Renal cortex interstitium (tissue), 15 donors: ENCODE results near the gene FBL. TPM values are rescaled to one million over a fixed set of nuclear protein-coding genes. Genes with fewer than 3 reads are reported as not detected.
"Not testable (repeated sequence)": the region's sequence is repeated elsewhere in the genome, so short reads cannot be mapped to it uniquely, and the experiment has no call there.

ENCODE experiments used
- DNase-seq, 11 donors: peaks; one replicate each; pipeline ENCODE4 v3.0.0-alpha.2; 2013; ENCODE audit warnings: low read depth in 9 of 11, low spot score in 4 of 11; ENCODE audit errors: extremely low read depth in 1 of 11
- long read RNA-seq, 16 experiments: transcript quantifications; one replicate each; lab custom pipeline, GENCODE V29; 2026
- polyA plus RNA-seq, 3 donors: library from polyadenylated mRNA; unstranded; fragments of 120-200 nt; gene quantifications; one replicate each; pipeline ENCODE4 v1.2.1, GENCODE V29; 2013; ENCODE audit not compliant: insufficient read length in 3 of 3

The FBL gene
- 100 to 1,000 TPM; 288 to 390 (median 331) TPM for polyA plus RNA-seq
- long read RNA-seq, donor 1, transcript FBL-201 (9 exons, 1,160 nt) = major isoform, 27 of 79 reads
- long read RNA-seq, donor 1, partial matches to known transcripts = 44 of 79 reads
- long read RNA-seq, donor 1, other reads (novel, unspliced or antisense) = 5 of 79 reads
- long read RNA-seq, donor 2, transcript FBL-201 (9 exons, 1,160 nt) = major isoform, 39 of 87 reads
- long read RNA-seq, donor 2, partial matches to known transcripts = 40 of 87 reads
- long read RNA-seq, donor 2, other reads (novel, unspliced or antisense) = 6 of 87 reads
- long read RNA-seq, donor 3, transcript FBL-201 (9 exons, 1,160 nt) = major isoform, 86 of 129 reads
- long read RNA-seq, donor 3, partial matches to known transcripts = 31 of 129 reads
- long read RNA-seq, donor 3, other reads (novel, unspliced or antisense) = 12 of 129 reads
- long read RNA-seq, donor 4, transcript FBL-201 (9 exons, 1,160 nt) = major isoform, 49 of 85 reads
- long read RNA-seq, donor 4, partial matches to known transcripts = 25 of 85 reads
- long read RNA-seq, donor 4, other reads (novel, unspliced or antisense) = 11 of 85 reads
- long read RNA-seq, donor 5, transcript FBL-210 (5 exons, 1,400 nt) = minor isoform, 5 of 166 reads
- long read RNA-seq, donor 5, transcript FBL-201 (9 exons, 1,160 nt) = major isoform, 92 of 166 reads
- long read RNA-seq, donor 5, partial matches to known transcripts = 53 of 166 reads
- long read RNA-seq, donor 5, other reads (novel, unspliced or antisense) = 15 of 166 reads
- long read RNA-seq, donor 6, transcript FBL-201 (9 exons, 1,160 nt) = major isoform, 34 of 86 reads
- long read RNA-seq, donor 6, partial matches to known transcripts = 50 of 86 reads
- long read RNA-seq, donor 6, other reads (novel, unspliced or antisense) = 0 of 86 reads
- long read RNA-seq, donor 7, transcript FBL-201 (9 exons, 1,160 nt) = major isoform, 72 of 138 reads
- long read RNA-seq, donor 7, partial matches to known transcripts = 57 of 138 reads
- long read RNA-seq, donor 7, other reads (novel, unspliced or antisense) = 8 of 138 reads
- long read RNA-seq, donor 8, transcript FBL-201 (9 exons, 1,160 nt) = major isoform, 73 of 187 reads
- long read RNA-seq, donor 8, partial matches to known transcripts = 97 of 187 reads
- long read RNA-seq, donor 8, other reads (novel, unspliced or antisense) = 14 of 187 reads
- long read RNA-seq, donor 9, transcript FBL-201 (9 exons, 1,160 nt) = major isoform, 56 of 73 reads
- long read RNA-seq, donor 9, partial matches to known transcripts = 9 of 73 reads
- long read RNA-seq, donor 9, other reads (novel, unspliced or antisense) = 6 of 73 reads
- long read RNA-seq, donor 10, transcript FBL-201 (9 exons, 1,160 nt) = major isoform, 51 of 108 reads
- long read RNA-seq, donor 10, partial matches to known transcripts = 47 of 108 reads
- long read RNA-seq, donor 10, other reads (novel, unspliced or antisense) = 9 of 108 reads
- long read RNA-seq, donor 11, transcript FBL-201 (9 exons, 1,160 nt) = major isoform, 39 of 63 reads
- long read RNA-seq, donor 11, partial matches to known transcripts = 12 of 63 reads
- long read RNA-seq, donor 11, other reads (novel, unspliced or antisense) = 9 of 63 reads
- long read RNA-seq, donor 12, transcript FBL-201 (9 exons, 1,160 nt) = major isoform, 20 of 48 reads
- long read RNA-seq, donor 12, partial matches to known transcripts = 22 of 48 reads
- long read RNA-seq, donor 12, other reads (novel, unspliced or antisense) = 6 of 48 reads
- long read RNA-seq, donor 13, transcript FBL-201 (9 exons, 1,160 nt) = major isoform, 74 of 203 reads
- long read RNA-seq, donor 13, partial matches to known transcripts = 114 of 203 reads
- long read RNA-seq, donor 13, other reads (novel, unspliced or antisense) = 11 of 203 reads
- long read RNA-seq, donor 14, transcript FBL-201 (9 exons, 1,160 nt) = major isoform, 55 of 92 reads
- long read RNA-seq, donor 14, partial matches to known transcripts = 27 of 92 reads
- long read RNA-seq, donor 14, other reads (novel, unspliced or antisense) = 7 of 92 reads
- long read RNA-seq, donor 15, transcript FBL-201 (9 exons, 1,160 nt) = major isoform, 24 of 24 reads
- long read RNA-seq, donor 15, partial matches to known transcripts = 0 of 24 reads
- long read RNA-seq, donor 15, other reads (novel, unspliced or antisense) = 0 of 24 reads
- long read RNA-seq, donor 16, transcript FBL-201 (9 exons, 1,160 nt) = major isoform, 171 of 299 reads
- long read RNA-seq, donor 16, partial matches to known transcripts = 87 of 299 reads
- long read RNA-seq, donor 16, other reads (novel, unspliced or antisense) = 35 of 299 reads

DNA sequence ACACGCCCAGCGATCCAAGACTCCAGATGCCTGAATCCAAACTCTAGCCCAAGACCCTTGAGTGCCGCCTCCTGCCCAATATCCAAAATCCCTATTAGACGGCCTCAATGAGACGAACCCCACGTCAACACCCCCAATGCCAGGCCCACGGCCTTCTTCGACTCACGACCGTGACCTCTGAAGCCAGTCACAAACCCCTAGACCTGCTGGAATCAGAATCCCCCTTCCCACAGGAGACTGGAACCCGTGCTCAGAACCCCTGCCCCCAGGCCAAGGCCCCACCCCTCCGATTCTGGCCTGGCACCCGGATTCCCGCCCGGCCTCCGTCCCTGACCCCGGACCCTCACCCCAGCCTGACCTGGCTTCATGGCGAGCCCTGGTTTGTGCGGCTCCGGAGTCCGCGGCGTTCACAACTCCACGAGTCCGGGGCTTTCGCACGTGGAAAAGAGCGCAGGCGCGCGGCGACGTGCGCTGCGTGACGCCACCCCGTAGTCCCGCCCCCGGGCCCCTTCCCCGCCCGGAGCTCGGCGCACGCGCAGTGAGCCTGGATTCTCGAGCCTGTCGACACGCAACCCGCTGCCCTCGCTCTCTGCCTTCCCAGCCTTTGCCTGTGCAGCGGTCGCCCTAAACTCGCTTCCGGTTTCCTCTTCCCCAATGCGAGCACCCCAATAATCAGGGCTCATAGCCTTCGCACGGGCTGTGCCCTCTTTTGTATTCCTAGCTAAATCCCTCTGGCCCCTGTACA is at the start of gene FBL:
FBL (minus strand) TSS at position 447 of the 745 bp plus-strand sequence; CDS start at position 368, 79 bp downstream.
- DNase-seq = peak; percentile 78 to 92 (median 89)

DNA sequence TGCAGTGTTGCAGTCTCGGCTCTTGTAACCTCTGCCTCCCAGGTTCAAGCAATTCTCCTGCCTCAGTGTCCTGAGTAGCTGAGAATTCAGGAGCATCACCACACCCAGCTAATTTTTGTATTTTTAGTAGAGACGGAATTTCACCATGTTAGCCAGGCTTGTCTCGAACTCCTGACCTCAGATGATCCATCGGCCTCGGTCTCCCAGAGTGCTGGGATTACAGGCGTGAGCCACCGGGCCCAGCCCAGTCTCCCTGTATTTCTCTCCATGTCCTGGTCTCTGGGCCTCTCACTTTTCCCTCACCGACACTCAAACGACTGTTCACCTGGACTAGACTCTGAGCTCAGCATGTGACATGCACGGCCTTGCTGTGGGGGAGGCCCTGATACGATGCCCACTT is 48.9 kb upstream of the FBL start:
- not testable (repeated sequence) for DNase-seq

DNA sequence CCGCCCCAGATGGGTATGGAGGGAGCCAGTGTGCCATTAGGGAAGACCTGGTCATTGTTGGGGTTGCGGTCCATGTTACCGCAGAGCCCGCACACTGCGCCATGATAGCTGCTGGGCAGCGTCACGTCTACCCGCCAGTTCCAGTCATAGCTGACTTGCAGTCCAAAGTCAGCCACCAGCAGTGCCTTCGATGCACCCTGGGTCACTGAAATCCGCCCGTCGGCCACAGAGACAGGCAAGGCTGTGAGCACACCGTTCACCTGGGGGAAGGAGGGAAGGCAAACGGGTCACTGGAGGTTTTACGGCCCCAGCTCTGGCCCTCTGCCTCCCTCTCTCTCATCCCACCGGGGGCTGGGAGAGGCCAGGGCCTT is 48.0 kb upstream of the FBL start:
- not testable (repeated sequence) for DNase-seq

DNA sequence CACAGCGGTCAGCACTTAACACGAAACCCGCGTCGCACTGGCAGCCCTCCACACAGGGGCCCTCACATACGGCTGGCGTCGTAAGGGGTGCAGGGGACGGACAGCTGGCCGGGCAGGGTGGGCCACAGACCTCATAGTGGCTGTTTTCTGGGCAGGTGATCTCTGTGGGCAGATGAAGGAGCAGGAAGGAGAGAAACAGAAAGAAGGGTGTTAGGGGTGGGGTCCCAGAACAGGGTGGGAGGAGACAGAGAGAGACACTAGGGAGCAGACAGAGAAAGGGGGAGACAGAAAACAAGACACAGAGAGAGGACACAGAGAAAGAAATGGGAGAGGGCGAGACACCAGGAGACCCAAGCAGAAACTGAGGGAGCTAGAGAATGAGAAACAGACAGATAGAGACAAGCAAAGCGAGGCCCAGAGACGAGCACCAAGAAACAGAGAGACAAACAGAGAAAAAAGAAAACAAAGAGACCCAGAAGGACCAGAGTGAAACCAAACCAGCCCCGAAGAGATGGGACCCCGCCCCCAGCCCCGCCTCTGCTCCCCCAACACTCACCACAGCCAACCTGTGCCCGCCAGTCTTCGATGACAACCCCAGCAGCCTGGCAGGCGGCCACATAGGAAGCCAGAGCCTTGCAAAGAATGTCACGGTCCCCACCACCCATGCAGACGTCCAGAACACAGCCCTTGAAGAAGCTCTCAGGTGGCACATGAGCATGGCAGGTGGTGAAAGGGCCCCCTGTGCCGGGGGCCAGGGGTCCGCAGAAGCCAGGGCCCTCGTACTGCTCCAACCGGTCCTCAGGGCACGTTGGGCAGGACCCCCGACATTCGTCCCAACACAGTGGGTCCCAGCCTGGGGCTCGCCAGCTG is 47.4 kb upstream of the FBL start:
- DNase-seq = not testable (repeated sequence)

DNA sequence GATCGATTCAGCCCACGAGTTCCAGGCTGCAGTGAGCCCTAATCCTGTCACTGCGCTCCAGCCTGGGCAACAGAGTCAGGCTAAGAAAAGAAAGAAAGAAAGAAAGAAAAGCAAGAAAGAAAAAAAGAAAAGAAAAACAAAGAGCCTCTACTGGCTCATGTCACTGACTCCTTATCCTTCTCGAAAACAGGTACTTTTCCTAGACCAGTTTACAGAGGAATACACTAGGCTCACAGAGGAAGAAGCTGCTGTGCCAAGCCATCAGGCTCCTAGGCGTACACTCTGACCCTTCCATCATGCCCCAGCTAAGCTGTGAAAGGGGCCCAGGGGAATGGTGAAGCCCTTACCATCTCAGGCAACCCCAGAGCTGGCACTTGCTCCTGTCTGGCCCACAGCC is 46.3 kb upstream of the FBL start:
- DNase-seq = not testable (repeated sequence)

DNA sequence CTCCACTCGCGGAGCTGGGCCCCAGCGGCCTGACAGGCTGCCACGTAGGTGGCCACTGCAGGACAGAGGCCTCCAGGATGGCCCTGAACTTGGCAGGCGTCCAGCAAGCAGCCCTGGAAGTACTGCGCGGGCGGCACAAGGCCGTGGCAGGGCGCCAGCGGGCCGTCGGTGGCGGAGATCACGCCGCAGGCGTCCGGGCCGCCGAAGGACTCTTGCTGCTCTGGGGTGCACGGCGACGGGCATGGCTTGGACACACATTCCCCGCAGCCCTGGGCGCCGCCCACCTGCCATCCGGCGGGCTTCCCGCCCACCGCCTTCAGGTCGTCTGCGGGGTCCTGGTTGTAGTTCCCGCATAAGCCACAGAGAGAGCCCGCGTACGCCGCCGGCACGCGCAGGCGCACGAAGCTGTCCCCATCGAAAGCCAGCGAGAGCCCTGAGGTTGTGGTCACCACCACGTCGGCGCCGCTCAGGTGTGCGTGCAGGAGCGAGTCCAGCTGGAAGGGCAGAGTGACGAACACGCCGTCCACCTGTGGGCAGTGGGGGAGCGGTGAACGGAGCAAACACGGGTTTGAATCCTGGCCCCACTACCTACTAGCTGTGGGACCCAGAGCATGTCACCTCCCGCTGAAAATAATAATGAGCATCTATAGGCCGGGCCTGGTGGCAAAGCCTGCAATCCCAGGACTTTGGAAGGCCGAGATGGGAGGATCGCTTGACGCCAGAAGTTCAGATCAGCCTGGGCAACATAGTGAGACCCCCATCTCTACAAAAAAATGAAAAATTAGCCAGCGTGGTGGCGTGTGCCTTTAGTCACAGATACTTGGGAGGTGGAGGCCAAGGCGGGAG is 45.7 kb upstream of the FBL start:
- DNase-seq = peak in 6 of 11 donors; percentile 9 to 58 (median 24)

DNA sequence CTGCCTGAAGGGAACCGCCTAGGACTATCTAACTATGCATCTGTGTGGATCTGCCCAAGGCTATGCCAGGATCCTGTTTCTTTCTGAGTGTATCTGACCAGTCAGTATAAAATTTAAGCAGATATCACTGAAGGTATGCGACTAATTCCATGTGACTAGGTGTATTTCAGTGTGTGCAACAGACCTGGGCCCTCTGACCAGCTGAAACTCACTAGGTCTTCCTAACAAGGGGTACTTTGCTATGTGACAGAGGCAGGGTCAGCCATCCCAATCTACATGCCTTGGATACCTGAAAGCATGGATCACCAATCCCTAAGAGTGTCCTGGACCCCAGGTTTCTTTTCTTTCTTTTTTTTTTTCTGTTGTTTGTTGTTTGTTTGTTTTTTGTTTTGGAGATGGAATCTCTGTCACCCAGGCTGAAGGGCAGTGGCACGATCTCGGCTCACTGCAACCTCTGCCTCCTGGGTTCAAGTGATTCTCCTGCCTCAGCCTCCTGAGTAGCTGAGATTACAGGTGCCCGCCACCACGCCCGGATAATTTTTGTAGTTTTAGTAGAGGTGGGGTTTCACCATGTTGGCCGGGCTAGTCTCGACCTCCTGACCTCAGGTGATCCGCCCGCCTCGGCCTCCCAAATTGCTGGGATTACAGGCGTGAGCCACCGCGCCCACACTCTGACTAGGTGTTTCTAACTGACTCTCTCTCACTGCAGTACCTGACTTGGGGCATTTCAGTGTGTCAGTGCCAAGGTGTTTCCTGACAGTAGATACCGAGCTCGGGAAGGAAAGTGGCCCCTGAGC is 44.8 kb upstream of the FBL start:
- no peak for DNase-seq

DNA sequence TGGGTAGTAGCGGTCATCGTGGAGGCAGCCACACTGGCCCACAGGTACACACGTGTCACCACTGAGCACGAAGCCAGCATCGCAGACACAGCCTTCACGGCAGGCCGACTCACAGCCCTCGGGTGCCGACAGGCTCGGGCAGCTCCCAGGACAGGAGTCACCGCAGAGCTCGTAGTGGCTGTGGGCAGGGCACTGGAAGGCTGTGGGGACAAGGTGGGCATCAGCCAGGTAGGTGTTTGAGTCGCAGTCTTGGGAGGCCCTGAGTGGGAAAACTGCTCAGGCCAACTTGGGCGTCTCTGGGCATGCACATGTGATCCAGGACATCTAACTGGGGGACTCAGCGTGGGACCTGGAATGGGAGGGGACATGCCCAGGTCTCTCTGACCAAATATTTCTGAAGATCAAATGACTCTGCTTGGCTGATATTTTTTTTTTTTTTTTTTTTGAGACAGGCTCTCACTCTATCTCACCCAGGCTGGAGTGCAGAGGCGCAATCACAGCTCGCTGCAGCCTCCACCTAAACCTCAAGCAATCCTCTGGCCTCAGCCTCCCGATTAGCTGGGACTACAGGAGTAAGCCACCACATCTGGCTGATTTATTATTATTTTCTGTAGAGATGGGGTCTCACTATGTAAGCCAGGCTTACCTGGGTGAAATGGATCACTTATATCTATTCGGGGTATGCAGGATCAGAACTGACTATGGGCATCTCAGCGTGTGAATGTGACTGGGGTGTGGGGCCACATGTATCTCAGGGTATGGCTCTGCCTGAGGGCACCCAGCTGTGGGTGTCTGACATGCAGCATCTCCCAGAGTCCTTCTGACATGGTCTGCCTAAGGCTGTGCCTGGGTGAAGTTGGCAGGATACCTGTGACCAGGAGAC is 43.9 kb upstream of the FBL start:
- DNase-seq = not testable (repeated sequence)

DNA sequence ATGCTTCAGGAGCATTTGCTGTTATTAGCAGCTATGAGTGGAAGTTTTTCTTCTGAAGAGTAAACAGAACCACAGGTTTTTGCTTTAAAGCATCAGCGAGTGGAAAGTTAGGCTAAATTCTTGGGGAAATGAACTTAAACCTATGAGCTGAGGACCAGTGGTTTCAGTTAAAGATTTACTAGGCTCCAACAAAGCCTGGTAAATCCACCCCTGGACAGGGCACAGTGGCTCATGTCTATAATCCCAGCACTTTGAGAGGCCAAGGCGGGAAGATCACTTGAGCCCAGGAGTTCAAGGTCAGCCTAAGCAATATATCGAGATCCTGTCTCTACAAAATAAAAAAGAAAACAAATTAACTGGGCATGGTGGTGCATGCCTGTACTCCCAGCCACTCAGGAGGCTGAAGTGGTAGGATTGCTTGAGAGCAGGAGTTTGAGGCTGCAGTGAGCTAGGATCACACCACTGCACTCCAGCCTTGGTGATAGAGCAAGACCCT is 41.3 kb upstream of the FBL start:
- DNase-seq = not testable (repeated sequence)

DNA sequence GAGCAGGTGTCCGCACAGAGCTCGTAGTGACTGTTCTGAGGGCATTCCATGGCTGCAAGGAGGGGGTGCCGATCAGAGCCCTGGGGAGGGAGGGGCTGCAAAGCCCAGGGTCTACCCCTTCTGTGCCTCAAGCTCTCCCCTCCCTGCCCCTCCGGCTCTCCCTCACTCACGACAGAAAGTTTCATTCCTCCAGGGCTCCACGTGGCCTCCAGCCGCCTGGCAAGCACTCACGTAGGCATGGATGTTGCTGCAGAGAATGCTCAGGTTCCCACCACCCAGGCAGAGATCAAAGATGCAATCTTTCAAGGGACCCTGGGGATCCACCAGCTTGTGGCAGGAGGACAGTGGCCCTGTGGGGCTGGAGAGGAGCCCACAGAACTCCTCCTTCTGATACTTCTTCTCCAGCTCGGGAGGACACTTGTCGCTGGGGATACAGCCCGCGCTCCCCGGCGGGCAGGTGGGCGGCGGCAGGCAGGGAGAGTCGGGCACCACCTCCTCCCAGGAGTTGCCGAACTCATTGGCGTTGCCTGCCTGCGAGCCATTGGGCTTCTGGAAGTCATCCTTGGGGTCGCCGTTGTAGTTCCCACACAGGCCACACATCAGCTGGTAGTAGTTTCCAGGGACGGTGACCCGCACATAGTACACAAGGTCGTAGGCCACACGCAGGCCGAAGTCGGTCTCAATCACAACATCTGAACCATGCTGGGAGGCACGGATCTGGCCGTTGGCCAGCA is 39.8 kb upstream of the FBL start:
- DNase-seq = not testable (repeated sequence)

DNA sequence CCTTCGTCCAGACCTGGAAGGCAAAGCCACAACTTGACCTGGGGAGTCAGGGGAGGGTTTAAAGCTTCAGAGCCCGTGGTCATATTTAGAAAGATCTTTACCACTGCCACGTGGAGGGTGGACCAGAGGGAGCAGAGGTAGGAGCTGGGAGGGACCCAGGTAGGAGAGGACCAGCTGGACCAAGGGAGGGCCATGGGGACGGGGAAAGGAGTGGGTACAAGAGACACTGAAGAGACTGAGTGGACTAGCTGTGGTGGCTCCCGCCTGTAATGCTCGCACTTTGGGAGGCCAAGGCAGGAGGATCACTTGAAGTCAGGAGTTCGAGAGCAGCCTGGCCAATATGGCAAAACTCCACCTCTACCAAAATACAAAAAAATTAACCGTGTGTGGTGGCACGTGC is 38.5 kb upstream of the FBL start:
- DNase-seq = not testable (repeated sequence)

DNA sequence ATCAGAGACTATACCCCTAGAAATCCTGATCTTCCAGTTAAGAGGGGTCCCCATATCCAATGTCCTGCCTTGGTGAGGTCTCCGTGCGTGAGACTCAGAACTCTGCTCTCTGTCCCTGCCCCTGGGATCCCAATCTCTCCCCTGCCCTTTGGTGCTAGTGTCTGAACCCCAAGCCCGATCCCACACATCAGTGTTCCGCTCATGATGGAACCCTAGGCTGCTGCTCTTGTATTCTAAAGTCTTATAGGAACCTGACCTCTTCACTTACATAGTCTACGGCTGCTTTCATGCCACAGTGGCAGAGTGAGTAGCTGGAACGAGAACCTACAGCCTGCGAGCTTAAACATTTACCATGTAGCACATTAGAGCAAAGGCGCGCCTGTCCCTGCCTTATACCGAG is 36.5 kb upstream of the FBL start:
- not testable (repeated sequence) for DNase-seq
